Lung (tissue), 12 donors: ENCODE data around the gene KCNQ5. TPM values are rescaled to one million over a fixed set of nuclear protein-coding genes. Genes with fewer than 3 reads are reported as not detected.
A peak's percentile ranks its signal among the peaks of the same experiment; 100 is the strongest.

Experiments
- ATAC-seq: fragments of 200-7000 bp; cut with Tn5 transposase; one replicate; pipeline ENCODE4 v1.9.1; 2020; ENCODE audit warnings: moderate number of reproducible peaks; ENCODE audit not compliant: insufficient read depth, low FRiP score
- DNase-seq, 3 donors: peaks; one replicate each; pipeline ENCODE4 v3.0.0-alpha.2; 2013 to 2017
- H3K27ac ChIP-seq, 2 donors: one replicate each; pipeline ENCODE4 v1.5.1; 2013; ENCODE audit warnings: mild to moderate bottlenecking in 2 of 2, moderate library complexity in 2 of 2, control low read depth in 1 of 2, inconsistent platforms in 1 of 2, low read depth in 1 of 2, low read length in 1 of 2
- H3K27me3 ChIP-seq, 3 donors: one replicate each; pipeline ENCODE4 v1.5.1; 2013; ENCODE audit warnings: low read length in 2 of 3; ENCODE audit not compliant: control insufficient read depth in 3 of 3, insufficient read depth in 3 of 3
- H3K36me3 ChIP-seq, 4 donors: one replicate each; pipeline ENCODE4 v1.5.1; 2013; ENCODE audit warnings: low read length in 4 of 4, mild to moderate bottlenecking in 1 of 4, moderate library complexity in 1 of 4; ENCODE audit not compliant: control insufficient read depth in 4 of 4, insufficient read depth in 4 of 4
- H3K4me1 ChIP-seq, 5 donors: one replicate each; pipeline ENCODE4 v1.5.1; 2013; ENCODE audit warnings: low read length in 5 of 5, mild to moderate bottlenecking in 2 of 5, moderate library complexity in 1 of 5; ENCODE audit not compliant: control insufficient read depth in 5 of 5, insufficient read depth in 5 of 5
- H3K4me3 ChIP-seq: one replicate; pipeline ENCODE4 v1.5.1; 2013; ENCODE audit warnings: mild to moderate bottlenecking, control low read depth, moderate library complexity
- H3K9ac ChIP-seq, 2 donors: one replicate each; pipeline ENCODE4 v1.5.1; 2013; ENCODE audit warnings: low read length in 2 of 2, control low read depth in 1 of 2; ENCODE audit not compliant: insufficient read depth in 1 of 2
- H3K9me3 ChIP-seq, 4 donors: one replicate each; pipeline ENCODE4 v1.5.1; 2013; ENCODE audit warnings: low read length in 3 of 4, mild to moderate bottlenecking in 1 of 4, moderate library complexity in 1 of 4; ENCODE audit not compliant: control insufficient read depth in 4 of 4, insufficient read depth in 3 of 4
- CTCF ChIP-seq: IDR thresholded peaks from 2 replicates; pipeline ENCODE4 v1.5.1; 2012; ENCODE audit warnings: mild to moderate bottlenecking; ENCODE audit errors: control extremely low read depth, extremely low read depth
- WGBS, 2 donors: extraction: QIAGEN DNeasy Blood & Tissue Kit; methylation state at CpG; one replicate each; pipeline ENCODE4 v1.1.7; 2013; 5-methylcytosine and 5-hydroxymethylcytosine counted together
- polyA plus RNA-seq, 2 donors: library from polyadenylated mRNA; stranded (reverse); fragments of 200-250 nt; gene quantifications; one replicate each; pipeline ENCODE4 v1.2.1, GENCODE V29; 2013
- total RNA-seq, 2 donors: library from RNA; depleted of rRNA in 1 of 2; stranded (reverse); fragments of >200 nt in 1 of 2; gene quantifications; one replicate each; pipeline ENCODE4 v1.2.1, GENCODE V29; 2014 to 2021
- donor health status: control.
- donor health status: control.
- donor health status: Bipolar disorder and iron deficiency.
- donor health status: healthy.
- donor health status: DM: yes; HTN: yes; CAD: no.

KCNQ5 gene
- total and polyA plus RNA-seq, 4 donors: 0.12 to 5.7 (median 0.46) TPM

- peaks cover 0 to 6% (median 0%) of the 10 kb centered on the region in 5 donors for H3K4me1 ChIP-seq
- peaks cover 0 to 2% (median 0%) of the 10 kb centered on the region in 4 donors for H3K9me3 ChIP-seq
- ATAC-seq: no peak
- no peak overlapping the region for H3K9ac ChIP-seq
- 91 to 92% methylated on average over 34 of the region's 34 CpGs for WGBS, 2 donors
- no peak for DNase-seq
- no peak overlapping the region for H3K27ac ChIP-seq
- no peak for TF ChIP-seq CTCF
- no peaks in the 10 kb centered on the region for H3K27me3 ChIP-seq
- no peaks in the 10 kb centered on the region for H3K36me3 ChIP-seq
- no peak overlapping the region for H3K4me3 ChIP-seq
These were observed 536.0 kb downstream of the KCNQ5 start for GRCh38 chr6:73157870-73158269.

- H3K4me1 ChIP-seq: no peaks in the 10 kb centered on the region
- H3K27me3 ChIP-seq: peaks cover 0 to 3% (median 0%) of the 10 kb centered on the region in 3 donors
- no peak overlapping the region for H3K9ac ChIP-seq
- ATAC-seq: no peak
- peak in 2 of 3 donors; percentile 11 to 35 for DNase-seq
- no peaks in the 10 kb centered on the region for H3K9me3 ChIP-seq
- H3K36me3 ChIP-seq: no peaks in the 10 kb centered on the region
- no peak for TF ChIP-seq CTCF
- H3K27ac ChIP-seq: no peak overlapping the region
- no peak overlapping the region for H3K4me3 ChIP-seq
- WGBS, 2 donors: 64 to 72% methylated on average over 4 of the region's 4 CpGs
These were observed 547.2 kb downstream of the KCNQ5 start for GRCh38 chr6:73169111-73169510.

- 77 to 89% methylated on average over 5 of the region's 5 CpGs for WGBS, 2 donors
- peaks cover 0 to 3% (median 0%) of the 10 kb centered on the region in 3 donors for H3K27me3 ChIP-seq
- H3K9ac ChIP-seq: no peak overlapping the region
- H3K4me1 ChIP-seq: no peaks in the 10 kb centered on the region
- ATAC-seq: no peak
- no peak overlapping the region for H3K27ac ChIP-seq
- no peak overlapping the region for H3K4me3 ChIP-seq
- TF ChIP-seq CTCF: no peak
- DNase-seq: no peak
- no peaks in the 10 kb centered on the region for H3K9me3 ChIP-seq
- H3K36me3 ChIP-seq: no peaks in the 10 kb centered on the region
These were observed 547.8 kb downstream of the KCNQ5 start for GRCh38 chr6:73169633-73170032.

GRCh38 chr6:73174646-73175045 lies 552.8 kb downstream of the KCNQ5 start:
- ATAC-seq (no peak), DNase-seq (no peak)
- Histone ChIP-seq H3K27ac (no peak overlapping the region), H3K36me3 (no peaks in the 10 kb centered on the region), H3K27me3 (peaks cover 0 to 3% (median 0%) of the 10 kb centered on the region in 3 donors), H3K9ac (no peak overlapping the region), H3K9me3 (no peaks in the 10 kb centered on the region), H3K4me3 (no peak overlapping the region), H3K4me1 (no peaks in the 10 kb centered on the region)
- 88 to 96% methylated on average over 4 of the region's 4 CpGs for WGBS, 2 donors
- TF ChIP-seq CTCF: no peak
